Measurements from ENCODE around the gene HBG2.

The HBG2 gene

DNA sequence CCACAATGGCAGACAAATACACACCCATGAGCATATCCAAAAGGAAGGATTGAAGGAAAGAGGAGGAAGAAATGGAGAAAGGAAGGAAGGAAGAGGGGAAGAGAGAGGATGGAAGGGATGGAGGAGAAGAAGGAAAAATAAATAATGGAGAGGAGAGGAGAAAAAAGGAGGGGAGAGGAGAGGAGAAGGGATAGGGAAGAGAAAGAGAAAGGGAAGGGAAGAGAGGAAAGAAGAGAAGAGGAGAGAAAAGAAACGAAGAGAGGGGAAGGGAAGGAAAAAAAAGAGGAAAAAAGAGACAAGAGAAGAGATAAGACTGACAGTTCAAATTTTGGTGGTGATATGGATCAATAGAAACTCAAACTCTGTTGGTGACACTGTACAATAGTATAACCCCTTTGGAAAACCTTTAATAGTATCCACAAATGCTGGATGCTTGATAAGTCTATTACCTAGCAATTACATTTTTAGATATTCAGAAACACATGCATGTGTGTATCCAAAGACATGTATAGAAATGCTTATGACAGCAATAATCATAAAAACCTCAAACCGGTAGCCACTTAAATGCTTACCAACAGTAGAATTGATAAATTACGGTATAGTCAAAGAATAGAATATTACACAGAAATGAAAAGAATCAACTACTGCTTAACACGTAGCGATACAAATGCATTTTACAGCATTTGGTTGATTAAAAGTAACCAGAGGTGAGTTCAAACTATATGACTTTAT is 19.1 kb downstream of the HBG2 start:
- Histone ChIP-seq H3K9ac (ENCODE audit: low read depth, low read length) (no peak overlapping the region), H3K27me3 (ENCODE audit: control insufficient read depth, insufficient read depth, low read length) (peaks cover 8% of the 10 kb centered on the region), H3K36me3 (ENCODE audit: insufficient read depth, low read length) (no peaks in the 10 kb centered on the region), H3K4me1 (ENCODE audit: control insufficient read depth, insufficient read depth, low read length) (no peaks in the 10 kb centered on the region), H3K4me2 (ENCODE audit: low read length) (no peak overlapping the region), H3K4me3 (ENCODE audit: low read length) (no peak overlapping the region), H3K9me3 (replicated peaks; ENCODE audit: low read length) (no peaks in the 10 kb centered on the region)

DNA sequence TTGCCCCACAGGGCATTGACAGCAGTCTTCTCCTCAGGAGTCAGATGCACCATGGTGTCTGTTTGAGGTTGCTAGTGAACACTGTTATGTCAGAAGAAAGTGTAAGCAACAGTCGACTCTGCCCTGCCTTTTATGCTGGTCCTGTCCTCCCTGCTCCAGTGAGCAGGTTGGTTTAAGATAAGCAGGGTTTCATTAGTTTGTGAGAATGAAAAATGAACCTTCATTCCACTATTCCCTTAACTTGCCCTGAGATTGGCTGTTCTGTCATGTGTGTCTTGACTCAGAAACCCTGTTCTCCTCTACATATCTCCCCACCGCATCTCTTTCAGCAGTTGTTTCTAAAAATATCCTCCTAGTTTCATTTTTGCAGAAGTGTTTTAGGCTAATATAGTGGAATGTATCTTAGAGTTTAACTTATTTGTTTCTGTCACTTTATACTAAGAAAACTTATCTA is 20.2 kb downstream of the HBG2 start, which contains the start of gene HBD:
Gene HBD, minus strand, starts transcription at position 103 of the 454 bp plus-strand sequence. Its CDS starts 50 bp downstream, at position 53.
- Histone ChIP-seq H3K27me3 (ENCODE audit: control insufficient read depth, insufficient read depth, low read length) (peaks cover 8% of the 10 kb centered on the region), H3K4me1 (ENCODE audit: control insufficient read depth, insufficient read depth, low read length) (no peaks in the 10 kb centered on the region), H3K4me3 (ENCODE audit: low read length) (no peak within 1 kb of the TSS), H3K36me3 (ENCODE audit: insufficient read depth, low read length) (no peaks in the 10 kb centered on the region), H3K9me3 (replicated peaks; ENCODE audit: low read length) (no peaks in the 10 kb centered on the region), H3K9ac (ENCODE audit: low read depth, low read length) (no peak within 1 kb of the TSS), H3K4me2 (ENCODE audit: low read length) (no peak within 1 kb of the TSS)

DNA sequence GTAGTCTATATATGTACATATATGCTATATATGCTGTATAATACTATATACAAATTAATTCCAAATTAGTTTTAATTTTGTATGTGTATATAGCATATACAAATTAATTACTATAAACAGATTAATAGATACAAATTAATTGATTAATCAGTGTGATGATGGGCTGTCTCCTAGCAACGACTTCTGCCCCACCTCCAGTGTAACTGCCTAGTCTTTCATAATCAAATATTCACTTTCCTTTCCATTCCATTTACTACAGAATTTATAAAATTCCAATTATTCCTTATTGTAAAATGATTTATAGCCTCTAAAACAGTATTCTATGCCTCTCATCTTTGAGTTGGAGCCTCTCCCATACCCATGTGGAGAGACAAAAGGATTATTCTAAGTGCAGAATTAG is 21.3 kb downstream of the HBG2 start:
- Histone ChIP-seq H3K4me2 (ENCODE audit: low read length) (no peak overlapping the region), H3K9me3 (replicated peaks; ENCODE audit: low read length) (no peaks in the 10 kb centered on the region), H3K27me3 (ENCODE audit: control insufficient read depth, insufficient read depth, low read length) (peaks cover 8% of the 10 kb centered on the region), H3K4me1 (ENCODE audit: control insufficient read depth, insufficient read depth, low read length) (no peaks in the 10 kb centered on the region), H3K4me3 (ENCODE audit: low read length) (no peak overlapping the region), H3K9ac (ENCODE audit: low read depth, low read length) (no peak overlapping the region), H3K36me3 (ENCODE audit: insufficient read depth, low read length) (no peaks in the 10 kb centered on the region)

DNA sequence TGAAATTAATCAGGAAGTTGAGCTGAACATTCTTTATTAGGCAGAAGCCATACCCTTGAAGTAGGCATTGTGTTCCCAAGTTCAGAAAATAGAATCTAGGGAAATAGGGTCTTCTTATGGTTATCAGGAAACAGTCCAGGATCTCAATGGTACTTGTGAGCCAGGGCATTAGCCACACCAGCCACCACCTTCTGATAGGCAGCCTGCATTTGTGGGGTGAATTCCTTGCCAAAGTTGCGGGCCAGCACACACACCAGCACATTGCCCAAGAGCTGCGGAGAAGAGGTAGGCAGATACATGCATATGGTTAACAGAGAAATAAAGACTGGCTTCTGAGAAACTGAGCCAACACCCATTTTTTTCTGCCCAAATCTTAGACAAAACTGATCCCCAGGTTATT is 21.8 kb downstream of the HBG2 start:
- Histone ChIP-seq H3K9me3 (replicated peaks; ENCODE audit: low read length) (no peaks in the 10 kb centered on the region), H3K4me2 (ENCODE audit: low read length) (no peak overlapping the region), H3K36me3 (ENCODE audit: insufficient read depth, low read length) (no peaks in the 10 kb centered on the region), H3K4me1 (ENCODE audit: control insufficient read depth, insufficient read depth, low read length) (no peaks in the 10 kb centered on the region), H3K4me3 (ENCODE audit: low read length) (no peak overlapping the region), H3K9ac (ENCODE audit: low read depth, low read length) (no peak overlapping the region), H3K27me3 (ENCODE audit: control insufficient read depth, insufficient read depth, low read length) (peaks cover 10% of the 10 kb centered on the region)

DNA sequence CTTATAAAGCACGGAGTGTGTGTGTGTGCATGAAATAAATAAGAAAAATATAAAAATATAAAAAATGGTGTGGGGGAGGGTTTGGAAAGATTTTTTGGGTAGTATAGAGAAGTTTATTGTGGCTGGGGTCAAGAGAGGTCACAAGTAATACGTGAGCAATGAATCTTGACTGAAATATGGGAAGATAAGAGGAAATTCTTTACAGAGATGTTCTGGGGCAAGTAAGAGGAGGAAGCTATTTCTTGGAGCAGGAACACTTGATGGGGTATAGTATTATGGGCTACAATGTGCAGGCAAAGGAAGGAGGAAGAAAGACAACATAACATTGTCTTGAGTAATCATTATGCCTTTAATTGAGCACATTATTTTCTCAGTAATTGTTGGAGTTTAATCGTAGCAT is 22.4 kb downstream of the HBG2 start:
- H3K4me2 ChIP-seq (ENCODE audit: low read length) = no peak overlapping the region
- no peaks in the 10 kb centered on the region for H3K36me3 ChIP-seq (ENCODE audit: insufficient read depth, low read length)
- H3K27me3 ChIP-seq (ENCODE audit: control insufficient read depth, insufficient read depth, low read length) = peaks cover 10% of the 10 kb centered on the region
- H3K9ac ChIP-seq (ENCODE audit: low read depth, low read length) = no peak overlapping the region
- no peak overlapping the region for H3K4me3 ChIP-seq (ENCODE audit: low read length)
- H3K9me3 ChIP-seq (replicated peaks; ENCODE audit: low read length) = no peaks in the 10 kb centered on the region
- no peaks in the 10 kb centered on the region for H3K4me1 ChIP-seq (ENCODE audit: control insufficient read depth, insufficient read depth, low read length)

DNA sequence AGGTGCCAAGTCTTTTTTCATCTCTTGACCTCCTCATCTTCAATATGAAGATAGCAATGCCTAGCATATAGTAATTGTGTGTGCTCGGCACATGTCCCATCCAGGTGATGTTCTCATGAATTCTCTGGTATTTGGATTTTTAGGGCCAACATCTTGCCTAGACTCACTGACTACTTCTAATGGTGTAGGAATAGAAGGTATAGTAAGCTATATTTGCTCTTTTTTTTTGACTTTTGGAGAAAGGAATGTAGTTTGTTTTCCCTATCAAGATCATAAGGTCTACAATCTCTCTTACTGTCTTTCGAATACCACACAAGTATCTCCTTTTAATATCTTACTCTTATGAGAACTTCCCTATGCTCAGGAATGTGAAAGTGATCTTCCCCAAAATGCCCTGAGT is 23.5 kb downstream of the HBG2 start:
- Histone ChIP-seq H3K9ac (ENCODE audit: low read depth, low read length) (no peak overlapping the region), H3K36me3 (ENCODE audit: insufficient read depth, low read length) (no peaks in the 10 kb centered on the region), H3K4me1 (ENCODE audit: control insufficient read depth, insufficient read depth, low read length) (no peaks in the 10 kb centered on the region), H3K27me3 (ENCODE audit: control insufficient read depth, insufficient read depth, low read length) (peaks cover 10% of the 10 kb centered on the region), H3K4me3 (ENCODE audit: low read length) (no peak overlapping the region), H3K9me3 (replicated peaks; ENCODE audit: low read length) (no peaks in the 10 kb centered on the region), H3K4me2 (ENCODE audit: low read length) (no peak overlapping the region)

DNA sequence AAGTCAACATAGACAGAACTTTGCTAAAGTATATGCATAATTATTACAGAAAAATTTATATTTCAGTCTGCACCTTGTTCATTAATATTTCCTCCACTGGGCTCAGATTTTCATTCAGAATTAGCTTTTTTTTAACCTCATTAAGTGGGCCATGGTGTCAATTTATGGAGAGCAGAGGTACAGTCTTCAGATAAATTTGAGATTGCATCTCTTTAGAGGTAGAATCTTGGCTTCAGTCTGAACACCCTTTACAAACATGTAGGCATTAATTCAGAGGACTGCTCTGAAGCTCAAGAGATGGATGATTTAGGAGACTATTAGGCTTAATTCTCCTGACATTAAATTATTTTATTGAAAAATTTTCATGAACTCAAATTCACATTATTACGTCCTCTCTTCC is 24.3 kb downstream of the HBG2 start:
- H3K4me2 ChIP-seq (ENCODE audit: low read length) = no peak overlapping the region
- no peaks in the 10 kb centered on the region for H3K4me1 ChIP-seq (ENCODE audit: control insufficient read depth, insufficient read depth, low read length)
- peaks cover 10% of the 10 kb centered on the region for H3K27me3 ChIP-seq (ENCODE audit: control insufficient read depth, insufficient read depth, low read length)
- H3K9ac ChIP-seq (ENCODE audit: low read depth, low read length) = no peak overlapping the region
- H3K9me3 ChIP-seq (replicated peaks; ENCODE audit: low read length) = no peaks in the 10 kb centered on the region
- H3K36me3 ChIP-seq (ENCODE audit: insufficient read depth, low read length) = no peaks in the 10 kb centered on the region
- H3K4me3 ChIP-seq (ENCODE audit: low read length) = no peak overlapping the region

DNA sequence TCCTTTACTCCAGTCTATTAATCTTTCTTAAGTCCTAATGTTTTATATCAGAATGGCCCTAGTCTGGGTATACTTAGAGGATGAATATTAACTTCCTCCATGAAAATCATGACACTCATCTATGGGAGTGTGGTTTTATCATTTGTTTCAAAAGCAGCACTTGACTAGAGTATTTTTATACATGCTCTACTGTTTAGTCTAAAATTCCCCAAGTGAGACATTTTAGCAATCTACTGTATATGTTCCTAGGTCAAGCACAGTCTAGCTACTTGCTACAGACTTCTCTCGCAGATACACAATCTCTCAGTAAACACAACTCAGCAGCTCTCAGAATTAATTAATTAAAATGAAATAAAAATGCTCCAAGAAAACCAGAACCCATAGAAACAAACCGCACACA is 24.8 kb downstream of the HBG2 start:
- H3K27me3 ChIP-seq (ENCODE audit: control insufficient read depth, insufficient read depth, low read length) = peaks cover 10% of the 10 kb centered on the region
- H3K4me3 ChIP-seq (ENCODE audit: low read length) = no peak overlapping the region
- no peak overlapping the region for H3K4me2 ChIP-seq (ENCODE audit: low read length)
- no peaks in the 10 kb centered on the region for H3K4me1 ChIP-seq (ENCODE audit: control insufficient read depth, insufficient read depth, low read length)
- no peak overlapping the region for H3K9ac ChIP-seq (ENCODE audit: low read depth, low read length)
- H3K9me3 ChIP-seq (replicated peaks; ENCODE audit: low read length) = no peaks in the 10 kb centered on the region
- no peaks in the 10 kb centered on the region for H3K36me3 ChIP-seq (ENCODE audit: insufficient read depth, low read length)

DNA sequence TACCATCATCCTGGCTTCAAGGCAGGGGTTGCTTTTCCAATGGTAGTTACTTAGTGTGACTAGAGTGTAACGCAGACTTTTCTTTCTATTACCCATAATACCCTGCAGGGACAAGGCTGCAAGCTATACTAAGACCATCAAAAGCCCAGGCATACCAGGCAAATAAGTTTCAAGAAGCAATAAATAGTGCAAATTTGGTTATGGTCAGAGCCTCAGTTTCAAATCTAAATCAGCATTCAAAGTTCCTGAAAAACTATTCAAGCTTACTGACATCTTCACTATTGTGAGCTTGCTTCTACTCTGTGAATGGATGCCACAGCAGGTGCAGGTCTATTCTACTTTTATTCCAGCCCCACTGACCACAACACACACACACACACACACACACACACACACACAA is 25.2 kb downstream of the HBG2 start:
- Histone ChIP-seq H3K4me1 (ENCODE audit: control insufficient read depth, insufficient read depth, low read length) (no peaks in the 10 kb centered on the region), H3K4me3 (ENCODE audit: low read length) (no peak overlapping the region), H3K9ac (ENCODE audit: low read depth, low read length) (no peak overlapping the region), H3K9me3 (replicated peaks; ENCODE audit: low read length) (no peaks in the 10 kb centered on the region), H3K27me3 (ENCODE audit: control insufficient read depth, insufficient read depth, low read length) (peaks cover 7% of the 10 kb centered on the region), H3K4me2 (ENCODE audit: low read length) (no peak overlapping the region), H3K36me3 (ENCODE audit: insufficient read depth, low read length) (no peaks in the 10 kb centered on the region)

DNA sequence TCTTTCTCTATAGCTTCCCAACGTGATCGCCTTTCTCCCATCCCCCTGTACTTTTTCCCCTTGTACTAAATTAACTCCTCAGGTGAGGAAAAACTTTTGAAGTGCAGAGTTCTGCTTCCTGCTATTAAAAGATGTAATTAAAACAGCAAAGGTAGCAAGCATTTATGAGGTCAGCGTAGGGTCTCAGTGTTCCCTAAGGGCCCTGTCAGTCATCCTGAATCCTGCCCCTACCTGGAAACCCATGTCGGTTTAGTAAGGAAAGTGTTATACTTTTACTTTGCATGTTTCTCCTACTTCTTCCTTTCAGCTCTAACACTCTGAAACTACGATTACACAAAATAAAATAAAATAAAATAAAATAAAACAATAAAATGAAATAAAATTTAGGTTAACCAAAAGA is 26.5 kb downstream of the HBG2 start:
- Histone ChIP-seq H3K36me3 (ENCODE audit: insufficient read depth, low read length) (no peaks in the 10 kb centered on the region), H3K27me3 (ENCODE audit: control insufficient read depth, insufficient read depth, low read length) (peaks cover 3% of the 10 kb centered on the region), H3K9me3 (replicated peaks; ENCODE audit: low read length) (no peaks in the 10 kb centered on the region), H3K4me1 (ENCODE audit: control insufficient read depth, insufficient read depth, low read length) (no peaks in the 10 kb centered on the region), H3K4me3 (ENCODE audit: low read length) (no peak overlapping the region), H3K4me2 (ENCODE audit: low read length) (no peak overlapping the region), H3K9ac (ENCODE audit: low read depth, low read length) (no peak overlapping the region)

DNA sequence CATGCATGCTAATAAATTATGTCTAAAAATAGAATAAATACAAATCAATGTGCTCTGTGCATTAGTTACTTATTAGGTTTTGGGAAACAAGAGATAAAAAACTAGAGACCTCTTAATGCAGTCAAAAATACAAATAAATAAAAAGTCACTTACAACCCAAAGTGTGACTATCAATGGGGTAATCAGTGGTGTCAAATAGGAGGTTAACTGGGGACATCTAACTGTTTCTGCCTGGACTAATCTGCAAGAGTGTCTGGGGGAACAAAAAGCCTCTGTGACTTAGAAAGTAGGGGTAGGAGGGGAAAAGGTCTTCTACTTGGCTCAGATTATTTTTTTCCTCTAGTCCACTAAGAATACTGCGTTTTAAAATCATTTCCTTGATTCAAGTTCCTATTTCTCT is 26.9 kb downstream of the HBG2 start:
- Histone ChIP-seq H3K27me3 (ENCODE audit: control insufficient read depth, insufficient read depth, low read length) (peaks cover 3% of the 10 kb centered on the region), H3K36me3 (ENCODE audit: insufficient read depth, low read length) (no peaks in the 10 kb centered on the region), H3K4me3 (ENCODE audit: low read length) (no peak overlapping the region), H3K9ac (ENCODE audit: low read depth, low read length) (no peak overlapping the region), H3K4me2 (ENCODE audit: low read length) (no peak overlapping the region), H3K9me3 (replicated peaks; ENCODE audit: low read length) (no peaks in the 10 kb centered on the region), H3K4me1 (ENCODE audit: control insufficient read depth, insufficient read depth, low read length) (no peaks in the 10 kb centered on the region)

DNA sequence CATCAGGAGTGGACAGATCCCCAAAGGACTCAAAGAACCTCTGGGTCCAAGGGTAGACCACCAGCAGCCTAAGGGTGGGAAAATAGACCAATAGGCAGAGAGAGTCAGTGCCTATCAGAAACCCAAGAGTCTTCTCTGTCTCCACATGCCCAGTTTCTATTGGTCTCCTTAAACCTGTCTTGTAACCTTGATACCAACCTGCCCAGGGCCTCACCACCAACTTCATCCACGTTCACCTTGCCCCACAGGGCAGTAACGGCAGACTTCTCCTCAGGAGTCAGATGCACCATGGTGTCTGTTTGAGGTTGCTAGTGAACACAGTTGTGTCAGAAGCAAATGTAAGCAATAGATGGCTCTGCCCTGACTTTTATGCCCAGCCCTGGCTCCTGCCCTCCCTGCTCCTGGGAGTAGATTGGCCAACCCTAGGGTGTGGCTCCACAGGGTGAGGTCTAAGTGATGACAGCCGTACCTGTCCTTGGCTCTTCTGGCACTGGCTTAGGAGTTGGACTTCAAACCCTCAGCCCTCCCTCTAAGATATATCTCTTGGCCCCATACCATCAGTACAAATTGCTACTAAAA is 27.8 kb downstream of the HBG2 start, which contains the start of gene HBB:
Gene HBB, minus strand, starts transcription at position 340 of the 579 bp plus-strand sequence. Its CDS starts 50 bp downstream, at position 290.
- Histone ChIP-seq H3K4me3 (ENCODE audit: low read length) (no peak within 1 kb of the TSS), H3K4me1 (ENCODE audit: control insufficient read depth, insufficient read depth, low read length) (no peaks in the 10 kb centered on the region), H3K4me2 (ENCODE audit: low read length) (no peak within 1 kb of the TSS), H3K36me3 (ENCODE audit: insufficient read depth, low read length) (no peaks in the 10 kb centered on the region), H3K9ac (ENCODE audit: low read depth, low read length) (no peak within 1 kb of the TSS), H3K27me3 (ENCODE audit: control insufficient read depth, insufficient read depth, low read length) (peaks cover 3% of the 10 kb centered on the region), H3K9me3 (replicated peaks; ENCODE audit: low read length) (no peaks in the 10 kb centered on the region)
